G401.6 (cell line): ENCODE data around the gene LRRTM4.

ENCODE experiments used
- FAIRE-seq: peaks from 2 replicates; lab custom pipeline; 2012; peaks lifted over from hg19 to GRCh38; lab: Jason Lieb, UNC

The LRRTM4 gene

GRCh38 chr2:76984359-76984758 is 537.8 kb downstream of the LRRTM4 start:
- FAIRE-seq = no peak

DNA sequence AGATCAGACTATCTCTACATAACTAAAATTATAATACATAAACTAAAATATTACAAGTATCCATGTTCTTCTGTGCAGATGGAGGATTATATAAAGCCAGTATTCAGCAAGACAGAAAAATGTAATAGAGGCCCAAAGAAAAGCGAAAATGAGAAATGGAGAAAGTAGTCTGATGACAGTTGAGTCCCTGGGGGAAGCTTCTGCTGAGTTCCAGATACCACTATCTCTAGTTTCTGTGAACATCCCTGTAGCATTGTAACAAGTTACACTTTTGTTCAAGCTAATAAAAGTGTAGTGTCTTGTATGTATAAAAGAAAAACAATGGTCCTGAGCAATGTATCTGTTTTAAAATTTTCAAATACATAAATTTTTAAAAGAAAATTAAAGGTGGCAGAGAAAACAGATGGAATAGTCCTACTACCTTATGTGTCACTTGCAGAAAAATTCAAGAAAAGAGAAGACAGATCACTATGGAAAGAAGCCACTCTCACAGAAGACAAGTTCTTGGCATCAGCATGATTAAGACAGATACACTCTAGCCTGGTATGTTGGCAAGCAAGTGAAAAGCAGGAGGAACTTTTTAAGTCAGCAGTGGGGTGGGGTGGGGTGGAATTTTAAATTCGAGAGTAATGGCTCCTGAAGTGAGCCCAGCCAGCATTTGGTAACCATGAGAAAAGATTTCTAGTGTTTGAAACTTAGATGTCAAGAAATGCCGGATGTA is 541.9 kb downstream of the LRRTM4 start:
- no peak for FAIRE-seq

DNA sequence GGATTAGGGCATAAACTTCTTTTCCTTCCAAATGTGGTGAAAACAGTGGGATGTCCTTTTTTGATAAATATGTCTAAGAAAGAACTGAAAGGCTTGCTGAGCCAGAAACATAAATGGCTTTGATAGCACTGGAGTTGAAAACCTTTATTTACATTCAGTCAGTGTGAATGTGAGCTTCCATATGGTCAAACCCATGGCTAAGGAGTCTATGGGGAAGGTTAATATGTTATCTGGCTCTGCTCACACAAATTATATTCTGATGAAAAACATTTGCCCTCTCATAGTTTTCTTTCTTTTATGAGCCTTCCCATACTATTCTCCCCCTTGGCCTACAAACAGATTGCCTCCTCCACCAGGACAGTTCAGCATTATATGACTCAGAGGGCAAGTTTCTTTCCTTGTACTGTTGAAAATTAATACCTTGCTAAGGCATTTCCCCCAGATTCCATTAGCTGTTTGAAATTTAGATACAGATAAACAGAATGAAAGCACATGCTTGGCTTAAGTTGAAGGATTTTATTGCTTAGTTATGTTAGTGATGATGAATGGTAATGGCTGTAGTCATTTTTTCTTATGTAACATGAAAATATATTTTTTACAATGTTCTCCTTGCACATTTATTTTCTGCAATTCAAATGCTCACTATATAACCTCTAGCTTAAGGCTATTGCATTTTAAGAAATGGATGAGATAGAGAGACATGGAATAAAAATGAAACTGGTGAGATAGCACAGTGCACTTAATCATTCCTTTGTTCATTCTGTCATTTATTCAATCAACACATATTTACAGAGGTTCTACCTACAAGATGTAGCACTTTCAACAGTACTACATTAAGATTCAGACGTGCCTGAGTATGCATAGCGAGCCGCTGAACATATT is 544.1 kb downstream of the LRRTM4 start:
- FAIRE-seq = no peak

GRCh38 chr2:76975752-76976151 is 546.4 kb downstream of the LRRTM4 start:
- FAIRE-seq = no peak

GRCh38 chr2:76973610-76974009 is 548.6 kb downstream of the LRRTM4 start:
- FAIRE-seq = no peak

- FAIRE-seq = no peak
Observed at GRCh38 chr2:76965772-76966171, 556.4 kb downstream of the LRRTM4 start.

GRCh38 chr2:76958749-76959148 is 563.4 kb downstream of the LRRTM4 start:
- FAIRE-seq = no peak

DNA sequence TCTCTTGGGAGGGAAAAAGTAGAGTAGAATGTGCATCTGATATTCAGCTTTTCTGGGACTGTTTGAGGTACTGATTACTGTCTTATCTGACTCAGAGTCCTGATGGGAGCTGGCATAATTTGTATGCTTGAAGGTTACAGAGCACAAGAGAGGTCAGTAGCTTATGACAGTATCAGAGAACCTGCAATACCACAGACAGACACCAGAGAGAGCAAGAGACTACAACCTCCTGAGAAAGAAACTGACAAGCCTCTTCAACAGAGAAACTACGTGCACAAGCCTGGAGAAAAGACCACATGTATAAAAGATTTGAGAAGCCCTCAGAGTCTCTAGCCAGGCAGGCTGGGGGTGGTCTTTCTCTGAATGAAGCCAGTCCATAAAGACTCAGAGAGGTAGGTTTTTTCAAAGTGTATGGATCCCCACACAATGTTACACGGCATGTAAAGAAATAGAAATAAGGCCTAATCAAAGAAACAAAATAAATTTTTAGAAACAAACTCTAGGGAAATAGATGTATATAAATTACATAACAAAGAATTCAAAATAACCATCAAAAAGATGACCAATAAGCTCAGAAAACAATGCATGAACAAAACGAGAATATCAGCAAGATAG is 568.3 kb downstream of the LRRTM4 start:
- no peak for FAIRE-seq

DNA sequence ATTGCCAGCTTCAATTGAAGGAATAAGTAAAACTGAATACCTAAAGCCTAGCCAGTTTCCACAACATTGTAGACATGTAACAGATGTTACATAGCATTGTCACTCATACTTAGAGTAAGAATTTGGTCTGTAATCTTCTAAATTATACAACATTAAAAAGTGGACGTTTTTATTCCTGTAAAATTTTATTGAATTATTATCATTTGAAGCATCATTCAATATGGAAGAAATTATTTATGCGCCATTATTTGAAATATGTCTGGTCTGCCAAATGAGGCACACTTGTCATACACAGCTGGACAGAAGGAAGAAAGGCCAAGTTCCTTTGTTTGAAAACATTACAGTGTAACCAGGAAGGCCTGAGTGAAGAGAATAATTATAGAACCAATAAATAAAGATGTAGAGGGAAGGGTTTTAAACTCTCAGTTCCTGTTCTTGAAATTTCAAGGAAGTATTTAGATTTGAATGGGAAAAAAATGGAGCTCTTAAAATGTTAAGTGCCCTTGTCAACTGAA is 575.5 kb downstream of the LRRTM4 start:
- FAIRE-seq = no peak

- no peak for FAIRE-seq
Observed at GRCh38 chr2:76940559-76940958, 581.6 kb downstream of the LRRTM4 start.

GRCh38 chr2:76938153-76938552 is 584.0 kb downstream of the LRRTM4 start:
- no peak for FAIRE-seq

- FAIRE-seq = no peak
Observed at GRCh38 chr2:76932550-76932949, 589.6 kb downstream of the LRRTM4 start.

GRCh38 chr2:76930056-76930744 is 592.0 kb downstream of the LRRTM4 start:
- FAIRE-seq = no peak

DNA sequence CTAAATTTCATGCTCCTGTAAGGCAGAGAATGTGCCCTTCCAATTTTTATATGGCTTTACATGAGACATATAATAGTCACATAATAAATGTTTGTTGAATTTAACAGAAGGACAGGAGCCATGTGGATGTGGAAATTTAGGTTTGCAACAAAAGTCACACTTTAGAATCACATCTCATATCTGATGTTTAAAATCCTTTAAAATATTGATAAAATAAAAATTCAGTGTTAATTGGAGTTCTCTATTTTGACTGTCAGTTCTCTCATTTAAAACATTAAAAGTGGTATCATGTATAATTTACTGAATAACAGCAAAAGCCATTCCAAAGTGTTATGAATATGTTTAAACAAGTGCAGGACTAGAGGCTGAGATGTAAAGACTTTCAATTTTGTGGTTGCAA is 594.1 kb downstream of the LRRTM4 start:
- FAIRE-seq = no peak

DNA sequence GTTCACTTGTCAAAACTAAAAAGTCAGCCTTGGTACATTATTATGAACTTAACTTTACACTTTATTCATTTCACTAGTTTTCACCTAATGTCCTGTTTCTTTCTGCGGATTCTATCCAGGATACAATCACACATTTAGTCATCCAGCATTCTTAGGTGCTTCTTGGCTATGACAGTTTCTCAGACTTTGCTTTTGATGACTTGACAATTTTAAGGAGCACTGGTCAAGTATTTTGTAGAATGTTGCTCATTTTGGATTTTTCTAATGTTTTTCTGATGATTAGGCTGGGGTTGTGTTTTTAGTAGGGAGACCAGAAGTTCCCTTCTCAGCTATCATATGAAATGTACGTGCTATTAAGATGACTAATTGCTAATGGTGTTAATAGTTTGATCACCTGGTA is 601.2 kb downstream of the LRRTM4 start:
- no peak for FAIRE-seq

DNA sequence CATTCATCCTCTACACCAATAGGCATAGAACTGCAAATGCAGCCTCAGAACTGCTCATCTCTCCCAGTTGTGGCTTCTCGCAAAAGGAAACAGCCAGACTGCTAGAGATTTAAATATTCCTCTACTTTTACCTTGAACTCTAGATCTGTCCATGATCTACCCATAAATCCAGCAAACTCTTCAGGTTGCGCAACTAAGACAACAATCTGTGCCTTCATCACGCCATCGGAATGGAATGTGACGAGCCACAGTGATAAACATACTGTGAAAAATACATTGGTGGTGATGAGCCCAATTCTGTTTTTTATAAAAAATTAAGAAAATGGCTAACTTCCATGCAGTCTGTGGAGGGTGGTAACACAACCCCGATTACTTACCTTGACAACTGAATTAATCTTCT is 626.7 kb downstream of the LRRTM4 start:
- no peak for FAIRE-seq

DNA sequence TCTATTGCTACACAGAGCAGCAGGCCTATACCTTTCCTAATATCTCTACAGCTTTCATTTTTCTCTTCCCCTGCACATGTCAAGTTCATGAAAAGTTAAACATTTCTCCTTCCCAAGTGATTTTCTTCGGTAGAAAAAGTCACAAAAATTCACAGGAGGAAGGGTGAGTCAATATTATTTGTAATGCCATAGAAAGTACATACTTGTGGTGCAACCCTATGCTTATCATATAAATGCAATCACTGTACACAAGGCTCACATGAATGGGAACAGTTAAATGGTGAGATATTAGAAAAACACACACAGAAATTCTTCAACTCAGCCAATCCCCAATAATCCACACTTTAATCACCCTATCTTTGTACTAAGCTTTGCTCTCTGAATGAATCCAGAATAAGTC is 651.6 kb downstream of the LRRTM4 start:
- FAIRE-seq = no peak

GRCh38 chr2:76870011-76870410 is 652.2 kb downstream of the LRRTM4 start:
- FAIRE-seq = no peak

- no peak for FAIRE-seq
Observed at GRCh38 chr2:76867854-76868253, 654.3 kb downstream of the LRRTM4 start.

- FAIRE-seq = no peak
Observed at GRCh38 chr2:76866464-76866863, 655.7 kb downstream of the LRRTM4 start.

- no peak for FAIRE-seq
Observed at GRCh38 chr2:76862901-76863300, 659.3 kb downstream of the LRRTM4 start.

DNA sequence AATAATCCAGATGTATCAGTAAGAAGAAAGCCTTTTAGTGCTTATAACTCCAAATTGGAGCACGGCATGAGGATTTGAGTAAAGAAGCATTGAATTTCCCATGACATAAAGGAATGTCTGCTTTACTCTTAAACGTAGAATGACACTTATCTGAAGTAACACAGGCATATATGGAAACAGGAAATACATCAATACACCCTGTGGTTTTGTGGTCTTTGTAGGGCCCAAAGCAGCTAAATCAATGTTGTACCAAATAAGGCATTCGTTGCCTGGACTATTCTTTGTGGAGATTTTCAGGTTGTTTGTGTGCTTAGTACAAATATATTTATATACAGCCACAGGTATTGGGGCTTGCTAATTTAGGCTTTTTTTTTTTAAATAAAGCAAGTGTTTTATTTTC is 660.5 kb downstream of the LRRTM4 start:
- no peak for FAIRE-seq
